ENCODE measurements around the gene SLC30A9.

The SLC30A9 gene

DNA sequence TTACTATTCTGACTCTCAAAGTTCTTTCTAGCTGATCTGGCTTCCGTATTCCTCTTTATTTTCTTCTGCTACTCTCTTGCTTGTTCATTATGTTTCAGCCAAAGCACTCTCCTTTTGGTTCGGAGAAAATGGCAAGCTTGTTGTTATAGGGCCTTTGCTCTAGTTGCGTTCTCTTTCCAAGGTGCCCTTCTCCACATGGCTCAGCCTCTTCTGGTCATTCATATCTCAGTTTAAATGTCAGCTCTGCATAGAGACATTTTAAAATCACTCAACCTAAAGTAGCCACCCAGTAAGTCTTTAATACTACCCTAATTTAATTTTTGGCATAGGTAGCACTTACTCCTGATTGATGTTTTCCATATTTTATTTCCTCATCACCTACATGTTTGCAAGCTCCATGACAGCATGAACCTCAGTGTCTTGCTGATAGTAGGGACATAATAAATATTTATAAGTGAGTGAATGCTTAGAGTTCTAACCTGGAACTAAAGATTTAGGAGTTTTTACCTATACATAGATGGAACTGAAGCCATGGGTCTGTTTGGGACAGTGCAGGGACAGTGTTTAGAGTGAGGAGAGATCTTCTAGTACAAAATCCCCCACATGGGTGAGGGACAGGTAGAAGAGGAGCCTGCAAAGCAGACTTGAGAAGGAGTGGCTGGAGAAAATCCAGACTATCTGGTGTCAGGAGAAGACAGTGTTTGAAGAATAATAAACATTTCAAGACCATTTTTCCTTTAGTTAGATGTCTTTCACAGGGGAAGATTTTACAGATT, 17.9 kb downstream of the SLC30A9 start:
- DNase-seq = no peak

DNA sequence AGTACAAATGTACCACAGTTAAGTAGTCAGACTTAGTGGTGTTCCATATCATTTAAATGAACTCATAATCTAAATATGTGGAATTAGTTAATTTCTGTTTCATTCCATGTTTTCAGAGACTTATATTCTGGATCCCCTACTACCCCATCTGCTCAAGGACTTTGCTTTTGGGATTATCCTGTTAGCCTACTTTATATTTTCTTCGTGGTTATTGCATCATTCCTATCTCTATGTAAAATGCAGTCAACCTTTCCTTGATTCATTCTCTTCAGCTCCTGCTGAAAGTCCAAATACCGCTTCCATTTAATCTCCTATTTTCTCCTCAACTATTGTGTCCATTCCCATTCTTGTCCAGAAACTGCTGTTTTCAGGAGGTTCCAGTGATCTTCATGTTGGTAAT, 25.1 kb downstream of the SLC30A9 start:
- DNase-seq = no peak

DNA sequence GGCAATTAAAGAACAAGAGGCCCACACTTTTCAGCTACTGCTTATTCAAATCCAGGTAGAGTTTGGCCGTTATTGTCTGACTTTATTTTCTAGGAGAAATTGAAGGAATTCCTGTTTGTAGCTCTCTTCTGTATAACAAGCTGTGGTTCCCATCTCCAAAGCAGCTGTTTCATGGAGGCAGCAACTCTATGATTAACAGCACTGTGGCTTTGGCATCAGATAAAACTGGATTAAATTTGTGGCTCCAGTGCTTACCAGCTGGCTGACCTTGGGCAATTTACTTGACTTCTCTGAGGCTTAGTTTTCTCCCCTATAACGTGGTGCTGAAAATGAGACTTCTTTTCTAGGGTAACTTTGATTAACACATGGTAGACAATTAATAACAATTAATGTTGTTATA, 28.1 kb downstream of the SLC30A9 start:
- no peak for DNase-seq

DNA sequence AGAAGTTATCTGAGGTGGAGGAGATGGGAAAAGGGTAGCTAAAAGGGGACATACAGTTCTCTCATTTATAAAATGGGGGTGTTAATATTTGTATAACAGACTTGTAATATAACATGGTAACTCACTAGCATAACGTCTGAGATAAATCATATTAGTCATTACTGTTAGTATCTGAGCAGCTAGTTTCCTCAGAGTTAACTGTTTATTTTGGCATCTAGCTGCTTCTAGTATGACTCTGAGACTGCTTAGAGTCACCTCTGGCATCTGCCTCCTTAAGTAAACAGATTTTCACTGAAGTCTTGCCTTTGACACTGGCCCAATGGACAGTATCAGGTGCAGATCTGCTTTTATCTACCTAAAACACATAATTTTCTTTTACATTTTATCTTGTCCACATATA, 58.1 kb downstream of the SLC30A9 start:
- DNase-seq = no peak

DNA sequence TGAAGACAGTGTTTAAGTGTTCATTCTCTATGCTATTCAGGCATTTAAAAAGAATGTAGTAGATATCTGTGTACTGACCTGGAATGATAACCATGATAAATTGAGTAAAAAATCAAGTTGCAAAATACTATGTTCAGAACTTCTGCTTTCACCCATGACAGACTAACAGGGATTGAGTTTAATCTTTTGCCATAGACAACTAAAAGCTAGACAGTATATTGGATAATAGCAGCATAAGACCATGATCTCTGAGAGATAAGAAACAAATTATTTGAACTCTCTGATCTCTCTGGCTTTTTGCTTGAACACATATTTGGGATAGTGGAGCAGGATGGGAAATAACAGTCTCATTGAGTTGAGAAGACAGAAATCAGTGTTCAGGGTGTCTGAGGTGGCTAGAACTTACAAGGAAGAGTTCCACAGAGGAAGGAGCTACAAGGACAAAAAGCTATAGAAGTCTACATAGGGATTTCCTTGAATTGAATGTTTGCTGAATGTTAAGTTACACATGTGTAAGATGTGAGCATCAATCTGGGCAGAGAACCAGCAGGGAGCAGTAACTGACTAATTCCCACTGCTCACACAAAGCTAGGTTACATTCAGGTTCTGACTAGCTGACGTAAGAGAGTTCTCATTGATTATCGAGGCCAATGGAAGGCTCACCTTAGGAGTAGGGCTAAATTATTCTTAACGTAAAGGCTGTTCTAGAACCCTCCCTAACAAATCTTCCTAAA, 60.4 kb downstream of the SLC30A9 start:
- DNase-seq = no peak

DNA sequence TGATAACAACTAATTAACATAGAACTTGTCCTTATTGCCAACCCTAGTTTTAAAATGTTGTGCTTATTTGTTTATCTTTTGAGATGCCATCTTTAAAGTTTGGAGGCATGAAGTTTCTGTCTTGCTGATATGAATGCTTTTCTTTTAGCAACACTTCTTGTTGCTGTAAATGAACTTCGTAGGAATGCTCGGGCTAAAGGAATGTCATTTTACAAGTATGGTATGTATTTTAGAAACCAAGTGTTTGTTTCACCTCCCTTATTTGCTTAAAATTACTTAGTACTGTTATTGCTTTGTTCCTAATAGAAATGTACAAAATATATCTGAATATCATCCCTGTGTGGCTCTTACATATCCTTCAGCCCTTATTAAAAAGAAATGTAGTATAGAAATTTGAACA, 76.1 kb downstream of the SLC30A9 start:
- DNase-seq = no peak

DNA sequence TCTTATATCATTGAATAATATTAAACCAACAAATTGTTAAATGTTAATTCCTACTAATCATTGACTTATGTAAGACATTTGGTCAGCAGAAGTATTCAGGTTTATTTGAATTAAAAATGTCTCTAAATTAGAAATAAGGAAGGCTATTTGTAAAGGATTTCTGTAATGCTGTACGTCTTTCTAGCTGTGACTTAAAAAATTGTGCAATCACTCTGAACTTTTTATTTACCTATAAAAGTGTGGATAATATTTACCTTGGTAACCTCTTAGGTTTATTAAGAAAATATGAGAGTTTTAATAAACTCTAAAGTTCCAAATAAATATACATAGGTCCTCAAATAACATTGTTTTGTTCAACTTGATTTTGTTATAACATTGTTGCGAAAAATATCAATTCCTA, 76.9 kb downstream of the SLC30A9 start:
- DNase-seq = no peak

DNA sequence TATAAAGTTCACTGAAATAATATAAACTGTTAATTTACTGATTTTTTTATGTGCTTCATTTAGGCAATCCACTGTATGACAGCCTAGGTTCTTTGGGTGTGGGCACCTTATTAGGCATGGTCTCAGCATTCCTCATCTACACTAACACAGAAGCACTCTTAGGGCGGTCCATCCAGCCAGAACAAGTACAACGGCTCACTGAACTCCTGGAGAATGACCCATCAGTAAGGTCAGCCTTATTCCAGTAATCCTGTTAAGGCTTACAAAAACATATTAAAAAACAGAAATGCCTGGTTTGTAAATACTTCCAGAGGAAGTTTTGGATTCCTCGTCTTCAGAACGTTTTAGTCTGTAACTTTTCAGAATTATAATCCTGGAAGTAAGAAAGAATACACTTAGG, 80.1 kb downstream of the SLC30A9 start:
- no peak for DNase-seq

DNA sequence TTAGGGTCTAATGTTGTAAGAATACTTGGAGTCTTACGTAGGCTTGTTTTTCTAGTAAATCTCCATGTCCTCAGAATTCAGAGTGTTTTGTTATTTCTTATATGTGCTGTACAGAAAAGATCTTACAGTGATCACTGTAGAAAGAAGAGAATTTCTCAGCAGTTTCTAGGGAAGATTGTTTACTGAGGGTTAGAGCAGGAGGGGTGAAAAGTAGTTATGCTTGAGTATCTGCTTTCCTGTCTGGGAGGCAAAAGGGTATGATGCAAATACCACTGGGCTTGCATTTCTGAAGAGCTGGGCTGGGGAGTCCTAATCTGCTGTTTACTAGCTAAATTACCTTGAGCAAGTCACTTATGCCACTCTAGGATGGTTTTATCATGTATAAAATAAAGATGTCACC, 84.0 kb downstream of the SLC30A9 start:
- DNase-seq = no peak

DNA sequence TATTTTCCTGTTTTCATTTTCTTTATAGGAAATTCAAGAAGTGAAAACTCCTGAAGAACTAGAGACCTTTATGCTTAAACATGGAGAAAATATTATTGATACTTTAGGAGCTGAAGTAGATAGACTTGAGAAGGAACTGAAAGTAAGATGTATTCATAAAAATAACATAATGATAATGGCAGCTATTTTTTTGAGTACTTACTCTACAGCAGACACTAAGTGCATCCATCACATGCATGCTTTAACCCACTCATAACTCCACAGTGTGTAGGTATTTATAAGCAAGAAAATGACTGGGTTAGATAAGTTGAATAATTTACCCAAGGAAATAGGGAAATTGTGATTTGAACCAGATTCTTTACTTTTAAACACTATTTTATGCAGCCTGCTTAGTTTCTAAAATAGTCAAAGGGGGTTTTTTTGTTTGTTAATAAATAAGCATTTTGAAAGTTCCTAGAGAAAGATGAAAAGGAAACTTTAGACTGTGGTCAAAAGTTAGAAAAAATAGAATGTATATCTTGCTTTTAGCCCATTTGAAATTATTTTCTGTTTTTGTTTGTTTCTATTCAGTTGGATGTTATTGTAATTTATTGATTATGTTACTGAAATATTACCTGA, 88.0 kb downstream of the SLC30A9 start:
- no peak for DNase-seq

DNA sequence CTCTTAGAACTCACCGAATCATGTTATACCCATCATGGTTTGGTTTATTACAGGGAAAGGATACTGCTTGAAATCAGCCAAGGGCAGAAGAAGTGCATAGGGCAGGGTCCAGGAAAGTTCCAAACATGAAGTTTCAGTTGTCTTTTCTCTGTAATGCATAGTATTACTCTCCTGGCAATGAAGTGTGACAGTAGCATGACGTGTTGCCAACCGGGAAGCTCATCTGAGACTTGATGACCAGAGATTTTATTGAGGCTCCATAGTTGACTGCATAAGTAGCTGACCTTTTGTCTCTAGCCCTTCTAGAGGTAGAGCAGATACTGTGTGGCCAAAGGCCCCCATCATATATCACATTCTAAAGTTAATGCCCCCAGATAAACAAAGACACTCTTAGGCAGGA, 90.0 kb downstream of the SLC30A9 start:
- no peak for DNase-seq

DNA sequence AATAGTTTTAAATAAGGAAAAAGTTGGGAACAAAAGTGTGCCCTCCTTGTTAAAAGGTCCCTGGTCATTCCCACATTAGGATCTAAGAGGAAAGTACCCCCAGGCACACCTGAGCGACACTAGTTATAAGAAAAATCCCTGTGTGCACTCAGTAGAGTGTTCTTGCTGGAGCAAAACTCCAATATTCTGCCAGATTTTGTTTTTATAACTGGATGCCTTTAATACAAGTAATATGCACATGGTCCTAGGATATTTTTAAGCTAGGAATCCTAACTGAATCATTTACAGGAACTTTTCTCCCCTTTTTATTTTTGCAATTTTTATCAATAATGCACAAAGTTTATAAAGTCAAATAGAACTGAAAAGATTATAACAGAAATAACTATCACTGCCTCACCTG, 93.5 kb downstream of the SLC30A9 start:
- DNase-seq = no peak

DNA sequence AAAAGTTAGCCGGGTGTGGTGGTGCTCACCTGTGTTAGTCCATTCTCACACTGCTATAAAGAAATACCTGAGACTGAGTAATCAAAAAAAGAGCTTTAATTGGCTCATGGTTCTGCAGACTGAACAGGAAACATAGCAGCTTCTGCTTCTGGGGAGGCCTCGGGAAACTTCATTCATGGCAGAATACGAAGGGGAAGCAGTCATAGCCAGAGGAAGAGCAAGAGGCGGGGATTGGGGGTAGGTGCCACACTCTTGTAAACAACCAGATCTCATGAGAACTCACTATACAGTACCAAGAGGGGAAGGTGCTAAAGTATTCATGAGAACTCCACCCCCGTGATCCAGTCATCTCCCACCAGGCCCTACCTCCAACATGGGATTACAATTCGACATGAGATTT, 98.1 kb downstream of the SLC30A9 start:
- DNase-seq = no peak

DNA sequence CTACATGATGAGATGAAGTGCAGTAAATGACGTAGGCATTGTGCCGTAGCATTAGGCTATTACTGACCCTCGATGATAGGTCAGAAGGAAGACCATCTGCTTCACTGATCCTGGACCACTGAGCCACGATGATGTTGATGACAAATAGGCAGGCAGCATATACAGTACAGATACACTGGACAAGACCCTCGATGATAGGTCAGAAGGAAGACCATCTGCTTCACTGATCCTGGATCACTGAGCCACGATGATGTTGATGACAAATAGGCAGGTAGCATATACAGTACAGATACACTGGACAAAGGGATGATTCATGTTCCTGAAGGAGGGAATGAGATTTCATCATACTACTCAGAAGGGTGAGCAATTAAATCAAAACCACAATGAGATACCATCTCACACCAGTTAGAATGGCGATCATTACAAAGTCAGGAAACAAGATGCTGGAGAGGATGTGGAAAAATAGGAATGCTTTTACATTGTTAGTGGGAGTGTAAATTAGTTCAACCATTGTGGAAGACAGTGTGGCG, 111.2 kb downstream of the SLC30A9 start:
- DNase-seq = no peak

DNA sequence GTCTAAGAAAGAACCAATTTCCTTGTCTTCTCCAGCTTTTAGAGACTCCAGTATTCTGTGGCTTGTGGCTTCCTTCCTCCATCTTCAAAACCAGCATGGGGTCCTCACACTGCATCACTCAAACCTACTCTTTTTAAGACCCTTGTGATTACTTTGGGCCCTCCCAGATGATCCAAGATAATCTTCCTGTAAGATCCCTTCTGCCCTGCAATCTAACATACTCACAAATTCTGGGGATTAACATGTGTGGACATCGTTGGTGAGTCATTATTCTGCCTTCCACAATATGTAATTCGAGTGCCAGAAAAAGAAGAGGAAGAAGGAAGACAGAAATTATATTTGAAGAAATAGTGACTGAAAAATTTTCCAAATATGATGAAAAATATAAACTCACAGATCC, 114.2 kb downstream of the SLC30A9 start:
- DNase-seq = no peak

DNA sequence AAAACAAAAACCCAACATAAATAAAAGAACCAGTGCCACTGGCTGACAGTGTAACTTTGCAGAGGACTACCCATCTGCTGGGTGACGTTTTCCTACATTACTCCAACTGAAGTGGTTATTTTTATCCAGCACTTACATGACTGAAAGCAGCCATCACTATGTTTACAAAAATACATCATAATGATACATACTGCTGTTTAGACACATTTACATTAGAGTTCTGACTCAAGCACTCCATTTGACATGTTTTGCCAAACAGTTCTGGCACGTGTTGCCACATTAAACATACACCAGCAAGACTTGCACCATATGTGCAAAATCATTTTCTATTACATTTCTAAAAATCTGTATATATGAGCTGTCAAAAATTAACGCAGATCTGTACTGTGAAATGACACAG, 122.5 kb downstream of the SLC30A9 start:
- no peak for DNase-seq

DNA sequence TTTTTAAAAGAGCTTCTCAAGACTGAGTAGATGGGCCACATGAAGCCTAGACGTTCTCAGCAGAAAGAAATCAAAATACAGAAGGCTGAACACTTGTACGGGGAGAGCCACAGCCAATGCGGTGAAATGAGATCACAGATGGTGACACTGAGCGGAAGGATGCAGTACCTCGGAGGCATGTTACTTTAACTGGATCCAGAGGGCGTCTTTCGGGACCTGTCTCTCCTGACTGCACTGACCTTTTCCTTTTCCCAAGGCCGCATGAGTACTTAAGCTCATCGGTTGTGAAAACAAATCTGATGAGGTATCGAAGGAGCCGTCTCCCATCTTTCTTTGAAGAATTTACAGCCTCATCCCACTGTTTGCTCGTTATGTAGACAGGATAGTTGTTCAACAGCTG, 129.6 kb downstream of the SLC30A9 start:
- DNase-seq = no peak

DNA sequence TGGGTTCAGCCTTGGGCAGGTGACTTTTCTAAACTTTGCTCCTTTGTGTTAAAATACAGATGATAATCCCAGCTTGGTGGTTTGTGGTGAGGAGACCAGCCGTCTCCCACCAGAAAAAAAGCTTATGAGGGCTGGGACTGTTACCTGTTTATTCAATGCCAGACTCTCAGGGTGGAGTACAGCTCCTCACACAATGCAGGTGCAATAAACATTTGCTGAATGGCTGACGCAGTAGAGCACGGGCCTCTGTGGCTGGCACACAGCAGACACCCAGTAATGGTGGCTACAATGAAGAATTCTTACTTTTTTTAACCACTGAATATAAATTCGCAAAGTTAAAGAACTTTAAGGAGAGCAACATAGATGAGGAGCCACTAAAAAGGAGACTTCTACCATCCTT, 131.9 kb downstream of the SLC30A9 start:
- no peak for DNase-seq

DNA sequence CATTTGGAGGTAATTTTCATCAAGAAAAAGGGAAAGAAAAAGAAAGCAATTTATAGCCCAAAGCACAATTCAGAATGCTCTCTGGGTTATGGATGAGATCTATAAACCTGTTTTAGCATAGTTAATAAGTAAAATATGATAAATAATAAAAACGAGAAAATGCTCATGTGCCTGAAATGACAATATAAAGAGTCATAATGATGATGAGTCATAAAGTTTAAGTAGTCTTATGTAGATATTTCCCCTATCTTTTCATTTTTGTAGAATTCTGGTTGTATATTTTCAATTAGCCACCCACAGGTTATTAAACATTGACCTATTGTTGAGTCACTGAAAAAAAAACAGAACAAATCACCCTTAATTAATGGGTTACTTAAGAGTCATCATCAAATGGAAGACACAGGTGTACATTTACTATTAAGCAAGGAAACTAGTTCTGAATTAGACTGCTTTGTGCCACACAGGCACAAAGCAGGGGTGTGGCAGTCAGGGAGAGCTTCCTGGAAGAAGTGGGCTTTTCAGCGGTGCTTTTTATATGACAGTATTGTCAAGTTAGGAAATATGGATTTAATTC, 132.8 kb downstream of the SLC30A9 start:
- no peak for DNase-seq

DNA sequence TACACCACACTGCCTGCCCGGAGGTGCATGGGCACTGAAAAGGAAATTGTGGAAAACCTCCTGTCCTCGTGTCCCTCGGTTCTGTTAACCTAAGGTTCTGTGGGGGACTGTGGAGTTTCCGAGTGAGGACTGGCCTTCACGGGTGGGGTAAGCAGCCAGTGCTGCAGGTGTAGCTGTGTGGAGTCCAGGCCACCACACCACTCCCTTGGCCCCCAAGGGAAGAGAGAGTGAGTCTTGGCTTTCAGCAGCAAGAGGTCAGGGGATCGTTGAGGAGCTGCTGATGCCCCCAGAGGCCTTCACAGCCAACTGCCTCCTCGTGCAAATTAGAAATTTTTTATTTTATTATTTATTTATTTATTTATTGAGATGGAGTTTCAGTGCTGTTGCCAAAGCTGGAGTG, 141.8 kb downstream of the SLC30A9 start:
- no peak for DNase-seq

DNA sequence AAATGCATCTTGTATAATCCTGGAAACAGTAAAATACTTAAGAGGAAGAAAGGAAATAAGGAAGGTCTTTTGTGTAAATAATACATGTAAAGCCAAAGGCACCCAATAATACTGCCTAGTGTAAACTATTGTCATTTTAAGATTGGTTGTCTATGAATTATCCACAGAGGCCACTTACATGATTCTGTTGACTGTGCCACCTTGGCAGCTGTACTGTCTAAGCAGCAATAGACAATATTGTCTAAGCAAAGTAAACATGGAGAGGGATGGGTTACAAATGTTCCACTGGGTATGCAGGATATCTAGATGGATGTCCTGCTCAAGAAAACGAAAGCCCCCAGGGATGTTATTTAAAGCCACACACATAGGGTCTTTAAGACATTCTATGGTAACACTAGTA, 142.7 kb downstream of the SLC30A9 start:
- DNase-seq = no peak

DNA sequence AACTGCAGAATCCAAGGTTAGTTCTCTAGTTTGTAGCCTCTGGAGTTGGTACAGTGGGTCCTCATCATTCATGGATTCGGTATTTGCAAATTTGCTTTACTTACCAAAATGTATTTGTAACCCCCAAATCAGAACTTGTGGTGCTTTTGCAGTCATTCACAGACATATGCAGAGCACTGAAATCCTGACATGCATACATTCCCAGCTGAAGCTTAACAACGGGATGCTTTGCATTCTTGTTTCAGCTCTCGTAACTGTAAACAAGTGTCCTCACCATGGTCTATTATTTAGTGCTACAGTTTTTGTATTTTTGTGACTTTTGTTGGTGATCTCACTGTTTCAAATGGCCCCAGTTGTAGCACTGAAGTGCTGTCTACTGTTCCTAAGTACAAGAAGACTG, 146.0 kb downstream of the SLC30A9 start:
- no peak for DNase-seq

All from NCI-H2171 treated with DMSO at 0.1 percent for 48 hours (cell line).